Mesothelial cell of epicardium (in vitro differentiated cells): ENCODE data around the gene SCARB1. TPM values are rescaled to one million over a fixed set of nuclear protein-coding genes. Genes with fewer than 3 reads are reported as not detected.

ENCODE experiments used
- DNase-seq, 2 experiments: peaks; one replicate each; pipeline ENCODE4 v3.0.0; 2021; ENCODE audit warnings: low spot score in 2 of 2; ENCODE audit not compliant: unreplicated experiment in 2 of 2
- H3K27ac Mint-ChIP-seq: 2 replicates; pipeline ENCODE4 v1.8.0; 2021; ENCODE audit warnings: mixed read lengths
- H3K27me3 Mint-ChIP-seq: 2 replicates; pipeline ENCODE4 v1.8.0; 2021; ENCODE audit warnings: low read depth, mixed read lengths
- H3K36me3 Mint-ChIP-seq: 2 replicates; pipeline ENCODE4 v1.8.0; 2021; ENCODE audit warnings: mixed read lengths
- H3K4me1 Mint-ChIP-seq: 2 replicates; pipeline ENCODE4 v1.8.0; 2021; ENCODE audit warnings: mixed read lengths
- H3K4me3 Mint-ChIP-seq: 2 replicates; pipeline ENCODE4 v1.8.0; 2021; ENCODE audit warnings: mild to moderate bottlenecking, moderate library complexity, mixed read lengths
- H3K9me3 Mint-ChIP-seq: 2 replicates; pipeline ENCODE4 v1.8.0; 2021; ENCODE audit warnings: mixed read lengths
- CTCF ChIP-seq: fragments of 200-600 bp; sonication (generic); IDR thresholded peaks from one replicate; pipeline ENCODE4 v1.5.0; 2021; ENCODE audit warnings: antibody characterized with exemption; ENCODE audit not compliant: unreplicated experiment
- total RNA-seq: library from RNA; stranded (reverse); gene quantifications from 3 replicates; pipeline ENCODE4 v1.2.1, GENCODE V29; 2021

SCARB1 gene
- total RNA-seq, 1 donor from 2014 or later = 40.2 TPM

- Mint-ChIP-seq H3K9me3 (no peaks in the 10 kb centered on the region), H3K36me3 (no peaks in the 10 kb centered on the region), H3K4me1 (peaks cover 14% of the 10 kb centered on the region), H3K4me3 (no peak overlapping the region), H3K27ac (peak overlapping the region; percentile 12), H3K27me3 (no peaks in the 10 kb centered on the region)
- DNase-seq = no peak
- TF ChIP-seq CTCF = no peak
Measured at GRCh38 chr12:124877423-124877822, 13.8 kb upstream of the SCARB1 start.

GRCh38 chr12:124876171-124876570 is 12.5 kb upstream of the SCARB1 start:
- H3K36me3 Mint-ChIP-seq = no peaks in the 10 kb centered on the region
- DNase-seq = no peak
- H3K27ac Mint-ChIP-seq = no peak overlapping the region
- no peaks in the 10 kb centered on the region for H3K9me3 Mint-ChIP-seq
- peaks cover 14% of the 10 kb centered on the region for H3K4me1 Mint-ChIP-seq
- no peaks in the 10 kb centered on the region for H3K27me3 Mint-ChIP-seq
- H3K4me3 Mint-ChIP-seq = no peak overlapping the region
- TF ChIP-seq CTCF = no peak

DNA sequence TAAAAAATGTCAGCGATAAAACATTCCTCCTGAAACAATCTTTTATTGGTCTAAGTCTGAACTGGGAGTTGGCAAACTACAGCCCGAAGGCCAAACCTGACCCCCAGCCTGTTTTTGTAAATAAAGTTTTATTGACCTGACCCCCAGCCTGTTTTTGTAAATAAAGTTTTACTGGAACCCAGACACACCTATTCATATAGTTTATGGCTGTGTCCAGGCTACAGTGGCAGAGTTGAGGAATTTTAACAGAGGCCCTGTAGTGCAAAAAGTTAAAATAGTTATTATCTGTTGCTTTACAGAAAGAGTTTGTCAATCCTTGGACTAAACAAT is 12.1 kb upstream of the SCARB1 start:
- H3K9me3 Mint-ChIP-seq = no peaks in the 10 kb centered on the region
- H3K4me3 Mint-ChIP-seq = no peak overlapping the region
- H3K36me3 Mint-ChIP-seq = no peaks in the 10 kb centered on the region
- no peak for DNase-seq
- no peaks in the 10 kb centered on the region for H3K27me3 Mint-ChIP-seq
- peaks cover 15% of the 10 kb centered on the region for H3K4me1 Mint-ChIP-seq
- no peak for TF ChIP-seq CTCF
- no peak overlapping the region for H3K27ac Mint-ChIP-seq

- no peaks in the 10 kb centered on the region for H3K27me3 Mint-ChIP-seq
- DNase-seq = no peak
- H3K9me3 Mint-ChIP-seq = no peaks in the 10 kb centered on the region
- no peak overlapping the region for H3K4me3 Mint-ChIP-seq
- H3K36me3 Mint-ChIP-seq = no peaks in the 10 kb centered on the region
- H3K27ac Mint-ChIP-seq = peak overlapping the region; percentile 41
- peaks cover 15% of the 10 kb centered on the region for H3K4me1 Mint-ChIP-seq
- TF ChIP-seq CTCF = no peak
Measured at GRCh38 chr12:124874988-124875802, 11.5 kb upstream of the SCARB1 start.

GRCh38 chr12:124874188-124874587 is 10.5 kb upstream of the SCARB1 start:
- H3K27ac Mint-ChIP-seq = no peak overlapping the region
- peaks cover 15% of the 10 kb centered on the region for H3K4me1 Mint-ChIP-seq
- no peaks in the 10 kb centered on the region for H3K27me3 Mint-ChIP-seq
- H3K4me3 Mint-ChIP-seq = no peak overlapping the region
- TF ChIP-seq CTCF = no peak
- H3K36me3 Mint-ChIP-seq = no peaks in the 10 kb centered on the region
- DNase-seq = no peak
- no peaks in the 10 kb centered on the region for H3K9me3 Mint-ChIP-seq
